Heart right ventricle (tissue), 16 donors: ENCODE results near the gene SALL1. TPM values are rescaled to one million over a fixed set of nuclear protein-coding genes. Genes with fewer than 3 reads are reported as not detected.

Source experiments
- ATAC-seq, 8 donors: fragments of 200-7000 bp; cut with Tn5 transposase; one replicate each; pipeline ENCODE4 v1.9.1; 2020; ENCODE audit warnings: mild to moderate bottlenecking in 8 of 8, moderate library complexity in 8 of 8, moderate number of reproducible peaks in 1 of 8
- DNase-seq, 2 donors: peaks; one replicate each; pipeline ENCODE4 v3.0.0-alpha.2; 2020
- H3K27ac ChIP-seq, 10 donors: fragments of 200-600 bp; sonication (generic) in 2 of 10; one replicate each; pipeline versions ENCODE4 v1.5.0 to v1.8.0; 2020 to 2022; ENCODE audit warnings: mild to moderate bottlenecking in 3 of 10
- H3K27me3 ChIP-seq, 7 donors: fragments of 200-600 bp; one replicate each; pipeline ENCODE4 v1.8.0; 2021 to 2022; ENCODE audit warnings: mild to moderate bottlenecking in 2 of 7
- H3K36me3 ChIP-seq, 9 donors: fragments of 200-600 bp; sonication (generic) in 1 of 9; one replicate each; pipeline versions ENCODE4 v1.5.0 to v1.8.0; 2020 to 2022; ENCODE audit warnings: mild to moderate bottlenecking in 2 of 9
- H3K4me1 ChIP-seq, 9 donors: fragments of 200-600 bp; sonication (generic) in 1 of 9; one replicate each; pipeline versions ENCODE4 v1.5.0 to v1.8.0; 2020 to 2022; ENCODE audit warnings: mild to moderate bottlenecking in 4 of 9
- H3K4me3 ChIP-seq, 10 donors: fragments of 200-600 bp; sonication (generic) in 2 of 10; one replicate each; pipeline versions ENCODE4 v1.5.0 to v1.8.0; 2020 to 2022; ENCODE audit warnings: mild to moderate bottlenecking in 7 of 10, moderate library complexity in 2 of 10
- H3K9me3 ChIP-seq, 11 donors: fragments of 200-600 bp in 10 of 11; sonication (generic) in 2 of 11; one replicate each; pipeline versions ENCODE4 v1.5.0 to v1.8.0; 2013 to 2022; ENCODE audit warnings: mild to moderate bottlenecking in 2 of 11, control low read depth in 1 of 11, moderate library complexity in 1 of 11
- WGBS, 2 donors: extraction: QIAGEN DNeasy Blood & Tissue Kit; methylation state at CpG; one replicate each; pipeline ENCODE4 v1.1.7; 2013; ENCODE audit warnings: inconsistent platforms in 1 of 2; 5-methylcytosine and 5-hydroxymethylcytosine counted together
- intact Hi-C, 10 donors: fragments of 100-400 bp; cut with DNase I; formaldehyde crosslinking; loops; one replicate each; pipeline versions ENCODE4 v1.11.1 to v1.14.2; 2022
- polyA plus RNA-seq, 2 donors: library from polyadenylated mRNA; stranded (reverse); fragments of 200-250 nt; gene quantifications; one replicate each; pipeline ENCODE4 v1.2.3, GENCODE V29; 2013
- total RNA-seq, 10 donors: library from RNA; stranded (reverse); fragmentation: NEBNext Ultra II Directional in 3 of 10; extraction: Animal tissue kit (Norgen Biotek cat#: 25700) in 3 of 10; gene quantifications; one replicate each; pipeline versions ENCODE4 v1.2.1 to v1.2.4, GENCODE V29; 2021 to 2023
- TF ChIP-seq, protein P1 (sequence below), 9 donors: fragments of 200-600 bp; sonication (generic) in 2 of 9; IDR thresholded peaks; one replicate each; pipeline versions ENCODE4 v1.5.0 to v1.8.0; 2021 to 2022; ENCODE audit warnings: antibody characterized with exemption in 9 of 9, mild to moderate bottlenecking in 5 of 9, moderate library complexity in 1 of 9
- donor health status: Arrhythmogenic right ventricular cardiomyopathy.
- donor health status: ischemic (EF 13 %, LVEDD 7.1; RV severe dilation, severe dysfunction).
- donor health status: healthy with polysubstance abuse.
- donor health status: DM: no; HTN: yes; CAD: no.
- donor health status: DM: no; HTN: no; CAD: no.
- donor health status: ischemic (EF 25% LVEDD 6.9; RV normal size, moderate dysfunction).
- donor health status: ischemic (EF 25% LVEDD 5.7; RV mildly dilated, moderate dysfunction).
- donor health status: healthy.
- donor health status: DM: yes; HTN: yes; CAD: no.
- donor health status: Ischemic cardiomyopathy.
- donor health status: ischemic (EF 35%, LVEDD 5.7; RV mildly dilated, moderate dysfunction).
- donor health status: nonischemic (EF 11% LVEDD 7.7; RV severe dilation, severe dysfunction).
- donor health status: DM: yes; HTN: yes; CAD: no.
- donor health status: PGD.
- donor health status: ischemic (EF 29% LVEDD 5.4; RV normal size, mild dysfunction).
- donor health status: nonischemic (EF 23%, LVEDD 6.1; RV moderate dilation, normal function).

SALL1 gene
- total and polyA plus RNA-seq, 12 donors: 0.05 to 2.0 (median 0.32) TPM; not detected in 1

DNA sequence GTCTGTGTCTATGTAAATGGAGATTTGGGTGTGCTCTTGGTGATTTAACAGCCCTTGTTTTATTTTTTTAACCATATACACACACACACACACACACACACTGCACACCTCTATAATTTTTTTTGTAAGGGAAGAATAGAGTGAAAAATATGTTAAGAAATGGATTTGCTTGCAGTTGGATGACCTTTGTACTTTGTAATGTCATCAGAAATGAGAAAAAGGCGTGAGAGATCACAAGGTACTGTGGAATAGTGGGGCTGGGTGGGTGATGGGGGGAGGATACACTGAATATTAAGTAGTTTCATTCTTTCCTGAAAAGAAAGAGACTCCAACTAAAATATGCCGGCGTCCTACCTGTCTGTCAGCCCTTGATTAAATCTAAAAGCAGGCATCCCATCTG lies 38.7 kb downstream of the SALL1 start:
- DNase-seq (no peak), ATAC-seq (no peak)
- H3K4me1 ChIP-seq: peaks cover 0 to 9% (median 0%) of the 10 kb centered on the region in 9 donors
- no peaks in the 10 kb centered on the region for H3K36me3 ChIP-seq
- H3K27me3 ChIP-seq: peaks cover 0 to 78% (median 59%) of the 10 kb centered on the region in 7 donors
- no peak overlapping the region for H3K27ac ChIP-seq
- H3K9me3 ChIP-seq: no peaks in the 10 kb centered on the region
- no peak overlapping the region for H3K4me3 ChIP-seq
- intact Hi-C loops: no loop called here
- 42 to 50% methylated on average over 3 of the region's 3 CpGs for WGBS, 2 donors
- TF ChIP-seq, protein P1, sequence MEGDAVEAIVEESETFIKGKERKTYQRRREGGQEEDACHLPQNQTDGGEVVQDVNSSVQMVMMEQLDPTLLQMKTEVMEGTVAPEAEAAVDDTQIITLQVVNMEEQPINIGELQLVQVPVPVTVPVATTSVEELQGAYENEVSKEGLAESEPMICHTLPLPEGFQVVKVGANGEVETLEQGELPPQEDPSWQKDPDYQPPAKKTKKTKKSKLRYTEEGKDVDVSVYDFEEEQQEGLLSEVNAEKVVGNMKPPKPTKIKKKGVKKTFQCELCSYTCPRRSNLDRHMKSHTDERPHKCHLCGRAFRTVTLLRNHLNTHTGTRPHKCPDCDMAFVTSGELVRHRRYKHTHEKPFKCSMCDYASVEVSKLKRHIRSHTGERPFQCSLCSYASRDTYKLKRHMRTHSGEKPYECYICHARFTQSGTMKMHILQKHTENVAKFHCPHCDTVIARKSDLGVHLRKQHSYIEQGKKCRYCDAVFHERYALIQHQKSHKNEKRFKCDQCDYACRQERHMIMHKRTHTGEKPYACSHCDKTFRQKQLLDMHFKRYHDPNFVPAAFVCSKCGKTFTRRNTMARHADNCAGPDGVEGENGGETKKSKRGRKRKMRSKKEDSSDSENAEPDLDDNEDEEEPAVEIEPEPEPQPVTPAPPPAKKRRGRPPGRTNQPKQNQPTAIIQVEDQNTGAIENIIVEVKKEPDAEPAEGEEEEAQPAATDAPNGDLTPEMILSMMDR (IDR thresholded peaks at IDR 0.05): no peak

DNA sequence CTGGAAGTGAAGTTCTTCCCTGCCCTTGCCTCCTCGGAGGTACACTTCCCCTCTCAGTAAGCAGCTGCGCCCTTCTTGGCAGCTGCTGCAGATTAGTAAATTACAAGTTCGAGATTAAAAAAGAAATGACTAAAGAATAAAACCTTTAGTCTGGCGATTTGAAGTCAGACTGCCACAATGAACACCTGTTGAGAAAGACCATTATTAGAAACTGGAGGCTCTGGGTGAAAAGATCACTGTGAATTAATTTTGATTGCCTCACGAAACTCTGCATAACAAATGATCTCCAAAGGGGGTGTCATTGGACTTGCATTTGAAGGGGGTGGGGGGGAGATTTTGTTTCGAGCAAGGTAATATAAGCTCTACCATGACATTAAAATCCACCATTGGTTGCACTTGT lies 39.3 kb downstream of the SALL1 start:
- Histone ChIP-seq H3K27me3 (peaks cover 0 to 74% (median 59%) of the 10 kb centered on the region in 7 donors), H3K4me1 (peaks cover 0 to 9% (median 0%) of the 10 kb centered on the region in 9 donors), H3K4me3 (no peak overlapping the region), H3K27ac (no peak overlapping the region), H3K36me3 (no peaks in the 10 kb centered on the region), H3K9me3 (no peaks in the 10 kb centered on the region)
- intact Hi-C loops: no loop called here
- 27 to 31% methylated on average over 6 of the region's 6 CpGs for WGBS, 2 donors
- TF ChIP-seq, protein P1 (IDR thresholded peaks at IDR 0.05): no peak
- no peak for DNase-seq
- no peak for ATAC-seq

DNA sequence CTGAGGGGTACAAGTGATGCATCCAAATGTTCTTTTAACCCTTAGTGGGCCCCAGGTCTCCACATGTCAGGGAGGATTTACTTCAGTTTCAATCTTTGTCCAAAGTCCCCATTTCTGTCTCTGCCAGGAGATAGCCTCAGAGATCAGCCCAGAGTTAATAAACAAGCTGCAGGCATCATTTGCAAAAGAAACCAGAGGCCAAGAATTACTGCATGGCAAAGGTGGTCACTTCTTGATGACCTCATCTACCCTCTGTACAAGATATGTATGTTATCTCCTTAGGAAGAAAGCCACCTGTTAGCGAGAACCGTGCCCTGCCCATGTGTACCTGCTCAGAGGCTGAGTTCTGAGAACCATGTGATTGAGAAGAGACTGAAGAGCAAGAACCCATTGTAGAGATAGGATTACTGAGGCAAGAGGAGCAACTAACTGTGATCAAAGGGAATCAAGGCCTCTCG lies 40.3 kb downstream of the SALL1 start:
- no peak overlapping the region for H3K27ac ChIP-seq
- no peaks in the 10 kb centered on the region for H3K36me3 ChIP-seq
- TF ChIP-seq, protein P1 (IDR thresholded peaks at IDR 0.05): no peak
- 81 to 84% methylated on average over 3 of the region's 3 CpGs for WGBS, 2 donors
- intact Hi-C loops: no loop called here
- H3K4me1 ChIP-seq: peaks cover 0 to 9% (median 0%) of the 10 kb centered on the region in 9 donors
- ATAC-seq (no peak), DNase-seq (no peak)
- peaks cover 0 to 66% (median 50%) of the 10 kb centered on the region in 7 donors for H3K27me3 ChIP-seq
- no peak overlapping the region for H3K4me3 ChIP-seq
- no peaks in the 10 kb centered on the region for H3K9me3 ChIP-seq

GRCh38 chr16:51109173-51109572 lies 41.9 kb downstream of the SALL1 start:
- Histone ChIP-seq H3K27me3 (peaks cover 0 to 53% (median 37%) of the 10 kb centered on the region in 7 donors), H3K27ac (no peak overlapping the region), H3K4me1 (peaks cover 0 to 9% (median 0%) of the 10 kb centered on the region in 9 donors), H3K9me3 (no peaks in the 10 kb centered on the region), H3K36me3 (no peaks in the 10 kb centered on the region), H3K4me3 (no peak overlapping the region)
- WGBS, 2 donors: 89 to 92% methylated on average over 2 of the region's 2 CpGs
- TF ChIP-seq, protein P1 (IDR thresholded peaks at IDR 0.05): no peak
- ATAC-seq (no peak), DNase-seq (no peak)
- intact Hi-C loops: no loop called here
